ENCODE data around the gene NR3C1. TPM values are rescaled to one million over a fixed set of nuclear protein-coding genes. Genes with fewer than 3 reads are reported as not detected.

NR3C1 gene
- total and polyA plus RNA-seq, 2 of the 13 experiments (the other 11 are each of a cell fraction or from before 2014, with no cell fraction given): 10.0 to 24.3 TPM

DNA sequence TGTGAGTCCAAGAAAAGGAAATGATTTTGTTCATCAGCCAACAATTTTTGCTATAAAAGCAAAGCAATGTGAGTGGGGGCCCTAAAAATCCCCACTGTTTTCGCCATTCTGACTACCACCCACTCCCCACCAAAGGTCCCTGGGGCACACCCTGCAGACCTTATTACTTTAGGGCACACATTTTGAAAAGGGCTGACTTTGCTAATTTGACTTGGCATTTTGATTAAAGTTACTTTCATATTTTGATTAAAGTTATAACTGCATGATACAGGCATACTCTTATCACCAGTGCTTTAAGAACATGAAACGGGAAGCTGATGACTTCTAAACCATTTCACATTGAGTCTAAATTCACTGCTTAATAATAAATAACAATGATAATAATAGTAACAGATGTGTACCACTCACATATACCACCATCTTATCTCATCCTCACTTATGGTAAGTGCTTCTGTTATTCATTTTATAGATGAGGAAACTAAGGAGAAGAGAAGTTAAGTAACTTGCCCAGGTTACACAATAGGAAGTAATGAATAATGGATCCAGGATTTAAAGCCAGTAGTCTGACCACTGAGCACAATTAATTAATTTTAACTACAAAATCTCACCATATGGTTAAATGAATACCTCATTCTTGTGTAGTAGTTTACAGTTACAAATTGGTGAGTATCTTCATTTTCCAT lies 25.4 kb upstream of the NR3C1 start:
- POLR2A ChIA-PET: no interaction called here
- no peak overlapping the region for H3K27ac ChIP-seq (ENCODE audit: extremely low read length, insufficient read depth, low read length)
- CTCF ChIA-PET (ENCODE audit: low intra/inter-chr PET ratio, low total read pairs): no interaction called here
- no TSS peak for BruUV-seq (replicated peaks)
- in situ Hi-C loops (cut with HindIII; ENCODE audit: extremely low pct_ligation_motif_present, low pct_unique_long_range_greater_than_20kb): loop anchor here (25.0 kb wide), 1 partner anchor 383 kb away; the partner anchor contains the start of gene HMHB1
- H3K4me1 ChIP-seq (ENCODE audit: insufficient read depth, low read length): peaks cover 17% of the 10 kb centered on the region
- peak; percentile 73 to 88 for TF ChIP-seq MAFK (conservative IDR thresholded peaks at IDR 0.05 in 1 of 2, IDR thresholded peaks at IDR 0.05 in 1 of 2; ENCODE audit: low read length in 2 of 2)
- peak; percentile 81 for TF ChIP-seq MAFF (IDR thresholded peaks at IDR 0.05; ENCODE audit: low read depth, low read length)
- TF ChIP-seq, protein P1, sequence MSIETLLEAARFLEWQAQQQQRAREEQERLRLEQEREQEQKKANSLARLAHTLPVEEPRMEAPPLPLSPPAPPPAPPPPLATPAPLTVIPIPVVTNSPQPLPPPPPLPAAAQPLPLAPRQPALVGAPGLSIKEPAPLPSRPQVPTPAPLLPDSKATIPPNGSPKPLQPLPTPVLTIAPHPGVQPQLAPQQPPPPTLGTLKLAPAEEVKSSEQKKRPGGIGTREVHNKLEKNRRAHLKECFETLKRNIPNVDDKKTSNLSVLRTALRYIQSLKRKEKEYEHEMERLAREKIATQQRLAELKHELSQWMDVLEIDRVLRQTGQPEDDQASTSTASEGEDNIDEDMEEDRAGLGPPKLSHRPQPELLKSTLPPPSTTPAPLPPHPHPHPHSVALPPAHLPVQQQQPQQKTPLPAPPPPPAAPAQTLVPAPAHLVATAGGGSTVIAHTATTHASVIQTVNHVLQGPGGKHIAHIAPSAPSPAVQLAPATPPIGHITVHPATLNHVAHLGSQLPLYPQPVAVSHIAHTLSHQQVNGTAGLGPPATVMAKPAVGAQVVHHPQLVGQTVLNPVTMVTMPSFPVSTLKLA (IDR thresholded peaks at IDR 0.05): no peak
- H3K9me3 ChIP-seq (ENCODE audit: low read length): no peaks in the 10 kb centered on the region
- 35% methylated on average over 2 of the region's 2 CpGs for WGBS (ENCODE audit: low lambda C conversion rate)
- DNase-seq (ENCODE audit: low spot score): no peak
- no peaks in the 10 kb centered on the region for H3K36me3 ChIP-seq (replicated peaks in 1 of 2; ENCODE audit: control insufficient read depth in 1 of 2, insufficient read depth in 2 of 2, low read length in 2 of 2)
- no peak overlapping the region for H2AFZ ChIP-seq (ENCODE audit: low read length)
- H3K27me3 ChIP-seq (ENCODE audit: control insufficient read depth in 1 of 2, insufficient read depth in 2 of 2, low read length in 2 of 2): no peaks in the 10 kb centered on the region
- ATAC-seq: no peak
- intact Hi-C loops (cut with micrococcal nuclease; ENCODE audit: unreplicated experiment): loop anchor here (10.0 kb wide), 1 partner anchor 934 kb away; no protein-coding TSS in a partner anchor
- H3K4me3 ChIP-seq (replicated peaks in 1 of 3; ENCODE audit: insufficient read depth in 1 of 3, low read depth in 2 of 3, low read length in 3 of 3): no peak overlapping the region
- H3K9ac ChIP-seq (ENCODE audit: insufficient read depth, low read depth, low read length): no peak overlapping the region
- FAIRE-seq: no peak
- no peak overlapping the region for H3K4me2 ChIP-seq (ENCODE audit: low read depth, low read length)
- no peaks in the 10 kb centered on the region for H4K20me1 ChIP-seq (ENCODE audit: insufficient read depth, low read length)
- H3K79me2 ChIP-seq (ENCODE audit: insufficient read depth, low read length): no peaks in the 10 kb centered on the region

- Histone ChIP-seq H2AFZ (ENCODE audit: low read length) (no peak overlapping the region), H3K4me1 (ENCODE audit: insufficient read depth, low read length) (peaks cover 10% of the 10 kb centered on the region), H3K79me2 (ENCODE audit: insufficient read depth, low read length) (no peaks in the 10 kb centered on the region), H3K27me3 (ENCODE audit: control insufficient read depth in 1 of 2, insufficient read depth in 2 of 2, low read length in 2 of 2) (no peaks in the 10 kb centered on the region), H3K9ac (ENCODE audit: insufficient read depth, low read depth, low read length) (no peak overlapping the region), H3K4me3 (replicated peaks in 1 of 3; ENCODE audit: insufficient read depth in 1 of 3, low read depth in 2 of 3, low read length in 3 of 3) (no peak overlapping the region), H3K36me3 (replicated peaks in 1 of 2; ENCODE audit: control insufficient read depth in 1 of 2, insufficient read depth in 2 of 2, low read length in 2 of 2) (no peaks in the 10 kb centered on the region), H3K9me3 (ENCODE audit: low read length) (no peaks in the 10 kb centered on the region), H4K20me1 (ENCODE audit: insufficient read depth, low read length) (no peaks in the 10 kb centered on the region), H3K27ac (ENCODE audit: extremely low read length, insufficient read depth, low read length) (no peak overlapping the region), H3K4me2 (ENCODE audit: low read depth, low read length) (no peak overlapping the region)
- DNase-seq (ENCODE audit: low spot score) (no peak), FAIRE-seq (no peak), ATAC-seq (no peak)
- ChIA-PET CTCF (ENCODE audit: low intra/inter-chr PET ratio, low total read pairs) (no interaction called here), POLR2A (no interaction called here)
- BruUV-seq (replicated peaks): no TSS peak
- in situ Hi-C loops (cut with HindIII; ENCODE audit: extremely low pct_ligation_motif_present, low pct_unique_long_range_greater_than_20kb): loop anchor here (25.0 kb wide), 1 partner anchor 384 kb away; the partner anchor contains the start of gene HMHB1
- intact Hi-C loops (cut with micrococcal nuclease; ENCODE audit: unreplicated experiment): loop anchor here (10.0 kb wide), 1 partner anchor 933 kb away; no protein-coding TSS in a partner anchor
- 0% methylated on average over 1 of the region's 1 CpG for WGBS (ENCODE audit: low lambda C conversion rate)
- no peak for TF ChIP-seq ZNF709 (CRISPR knock-in tag; IDR thresholded peaks at IDR 0.05)
- no peak for TF ChIP-seq SMAD9 (CRISPR knock-in tag; IDR thresholded peaks at IDR 0.05)
- TF ChIP-seq SPEN (CRISPR knock-in tag; IDR thresholded peaks at IDR 0.05; ENCODE audit: low read depth): no peak
- no peak for TF ChIP-seq ZFP41 (CRISPR knock-in tag; IDR thresholded peaks at IDR 0.05; ENCODE audit: borderline replicate concordance)
- no peak for TF ChIP-seq ZNF687 (CRISPR knock-in tag; IDR thresholded peaks at IDR 0.05)
- no peak for TF ChIP-seq SIX1 (CRISPR knock-in tag; IDR thresholded peaks at IDR 0.05; ENCODE audit: borderline replicate concordance)
- no peak for TF ChIP-seq ZFYVE20 (CRISPR knock-in tag; IDR thresholded peaks at IDR 0.05; ENCODE audit: borderline replicate concordance, low read depth)
- no peak for TF ChIP-seq ZNF501 (CRISPR knock-in tag; IDR thresholded peaks at IDR 0.05)
- no peak for TF ChIP-seq MBD4 (IDR thresholded peaks at IDR 0.05; ENCODE audit: borderline replicate concordance, low read length)
- TF ChIP-seq JARID2 (CRISPR knock-in tag; IDR thresholded peaks at IDR 0.05; ENCODE audit: insufficient replicate concordance): no peak
Measured at GRCh38 chr5:143428155-143428554, 24.7 kb upstream of the NR3C1 start.

Measured in HepG2 (cell line).